GM12872 (cell line): ENCODE data around the gene SLC6A11.

Experiments
- TF ChIP-seq, protein P1 (sequence below): IDR thresholded peaks from 3 replicates; pipeline ENCODE4 v1.5.1; 2011; ENCODE audit warnings: low read depth, mild to moderate bottlenecking, low read length, moderate library complexity; ENCODE audit not compliant: insufficient read depth

SLC6A11 gene

DNA sequence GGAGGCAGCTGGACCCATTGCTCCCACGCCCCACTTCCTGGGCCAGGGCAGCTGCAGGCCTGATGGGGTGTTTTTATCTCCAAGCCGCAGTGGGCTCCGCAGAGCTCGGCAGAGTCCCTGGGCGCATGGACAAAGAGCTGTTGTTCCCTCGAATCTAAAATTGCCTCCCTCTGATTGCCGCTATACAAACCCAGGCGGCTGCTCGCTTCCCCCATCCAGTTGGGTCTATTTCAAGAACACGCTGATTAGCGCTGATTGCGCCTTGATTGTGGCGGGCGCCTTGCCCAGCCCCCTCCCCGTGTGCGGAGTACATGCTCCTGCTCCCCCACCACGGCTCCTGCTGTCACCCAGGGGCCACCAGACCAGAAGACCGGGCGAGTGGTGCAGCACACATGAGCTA lies 133.2 kb downstream of the SLC6A11 start:
- TF ChIP-seq, protein P1, sequence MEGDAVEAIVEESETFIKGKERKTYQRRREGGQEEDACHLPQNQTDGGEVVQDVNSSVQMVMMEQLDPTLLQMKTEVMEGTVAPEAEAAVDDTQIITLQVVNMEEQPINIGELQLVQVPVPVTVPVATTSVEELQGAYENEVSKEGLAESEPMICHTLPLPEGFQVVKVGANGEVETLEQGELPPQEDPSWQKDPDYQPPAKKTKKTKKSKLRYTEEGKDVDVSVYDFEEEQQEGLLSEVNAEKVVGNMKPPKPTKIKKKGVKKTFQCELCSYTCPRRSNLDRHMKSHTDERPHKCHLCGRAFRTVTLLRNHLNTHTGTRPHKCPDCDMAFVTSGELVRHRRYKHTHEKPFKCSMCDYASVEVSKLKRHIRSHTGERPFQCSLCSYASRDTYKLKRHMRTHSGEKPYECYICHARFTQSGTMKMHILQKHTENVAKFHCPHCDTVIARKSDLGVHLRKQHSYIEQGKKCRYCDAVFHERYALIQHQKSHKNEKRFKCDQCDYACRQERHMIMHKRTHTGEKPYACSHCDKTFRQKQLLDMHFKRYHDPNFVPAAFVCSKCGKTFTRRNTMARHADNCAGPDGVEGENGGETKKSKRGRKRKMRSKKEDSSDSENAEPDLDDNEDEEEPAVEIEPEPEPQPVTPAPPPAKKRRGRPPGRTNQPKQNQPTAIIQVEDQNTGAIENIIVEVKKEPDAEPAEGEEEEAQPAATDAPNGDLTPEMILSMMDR, result no peak

- TF ChIP-seq, protein P1, result peak; percentile 49
These were observed 134.7 kb downstream of the SLC6A11 start for GRCh38 chr3:10950476-10951294.

DNA sequence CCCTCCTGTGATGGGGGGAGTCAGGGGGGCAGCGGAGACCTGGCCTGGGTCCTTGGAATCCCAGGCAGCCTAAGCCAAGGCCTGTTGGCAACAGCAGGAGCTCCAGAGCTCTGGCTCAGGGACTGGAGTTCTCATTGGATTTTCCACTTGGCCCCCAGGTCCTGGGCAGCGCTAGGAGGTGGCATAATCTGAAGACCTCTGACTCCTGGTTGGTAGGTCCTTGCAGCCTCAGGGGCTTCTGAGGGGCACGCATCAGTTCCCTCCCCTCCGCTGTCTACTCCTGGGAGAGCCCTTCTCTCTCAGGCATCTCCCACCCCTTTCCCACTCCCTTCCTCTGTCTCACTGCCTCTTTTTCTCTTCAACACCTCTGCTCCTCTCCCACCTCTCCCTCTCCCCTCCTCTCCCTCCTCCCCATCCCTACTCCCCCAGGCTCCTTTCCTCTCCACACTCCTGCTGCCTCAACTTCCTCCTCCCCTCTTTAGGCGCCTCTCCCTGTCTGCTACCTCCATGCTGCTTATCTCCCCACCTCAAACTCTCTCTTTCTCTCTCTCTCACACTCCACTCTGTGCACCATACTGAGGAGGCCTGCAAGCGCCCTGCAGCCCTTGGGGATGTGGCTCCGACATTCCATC lies 135.4 kb downstream of the SLC6A11 start:
- TF ChIP-seq, protein P1, result no peak

GRCh38 chr3:10952525-10952924 lies 136.5 kb downstream of the SLC6A11 start:
- TF ChIP-seq, protein P1, result no peak

- TF ChIP-seq, protein P1, result no peak
These were observed 138.7 kb downstream of the SLC6A11 start for GRCh38 chr3:10954740-10955139.

DNA sequence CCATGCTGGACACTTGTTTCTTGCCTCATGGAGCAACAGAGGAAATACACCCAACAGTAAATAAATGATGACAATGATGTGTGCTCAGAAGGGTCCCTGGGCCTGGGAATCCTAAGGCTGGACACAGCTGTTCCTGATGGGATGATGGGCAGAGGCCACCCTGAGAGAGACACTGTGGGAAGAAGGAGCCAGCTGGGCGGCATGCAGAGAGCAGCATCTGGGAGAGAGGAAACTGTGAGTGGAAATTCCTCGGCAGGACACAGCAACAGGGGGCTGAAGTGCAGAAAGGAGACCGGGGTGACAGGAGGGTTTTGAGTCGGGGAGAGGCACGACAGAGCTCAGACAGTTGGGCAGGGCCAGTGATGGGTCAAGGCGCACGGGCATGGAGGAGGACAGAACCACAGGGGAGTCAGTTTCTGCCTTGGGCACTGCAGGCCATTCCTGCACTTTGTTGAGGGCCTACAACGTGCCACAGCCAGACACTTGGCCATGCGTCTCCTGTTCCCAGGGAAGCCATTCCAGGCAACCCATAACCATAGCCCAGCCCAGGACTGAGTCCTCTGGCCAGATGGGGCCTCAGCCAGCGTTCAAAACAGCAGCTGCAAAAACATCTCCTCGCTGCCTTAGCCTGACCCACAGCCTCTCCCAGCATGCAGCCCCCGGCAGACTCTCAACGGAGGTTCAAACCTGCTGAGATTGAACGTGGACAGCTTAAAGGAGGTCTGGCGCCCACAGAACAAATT lies 139.9 kb downstream of the SLC6A11 start:
- TF ChIP-seq, protein P1, result no peak

- TF ChIP-seq, protein P1, result no peak
These were observed 140.5 kb downstream of the SLC6A11 start for GRCh38 chr3:10956531-10956930.
